Stimulated activated CD8-positive, alpha-beta memory T cell treated with anti-CD3 and anti-CD28 coated beads, Interleukin-4, amount 100 ng/mL, for 48 hours (primary cell): ENCODE results near the gene ZBTB20.
"Not testable (repeated sequence)": the region's sequence is repeated elsewhere in the genome, so short reads cannot be mapped to it uniquely, and the experiment has no call there.

Experiments
- DNase-seq: peaks from one replicate; pipeline ENCODE4 v3.0.0-alpha.2; 2020

The ZBTB20 gene

GRCh38 chr3:115147329-115148141 lies 447 bp upstream of the ZBTB20 start:
- DNase-seq: peak; percentile 94

GRCh38 chr3:115146032-115146417 lies 1.1 kb downstream of the ZBTB20 start:
- DNase-seq: peak; percentile 46

- DNase-seq: no peak
Observed at GRCh38 chr3:115141033-115141757, 5.9 kb downstream of the ZBTB20 start.

GRCh38 chr3:115139072-115139471 lies 8.0 kb downstream of the ZBTB20 start:
- DNase-seq: no peak

GRCh38 chr3:115134648-115135347 lies 12.3 kb downstream of the ZBTB20 start:
- DNase-seq: no peak

- no peak for DNase-seq
Observed at GRCh38 chr3:115127208-115127607, 19.9 kb downstream of the ZBTB20 start.

- no peak for DNase-seq
Observed at GRCh38 chr3:115120597-115120996, 26.5 kb downstream of the ZBTB20 start.

- no peak for DNase-seq
Observed at GRCh38 chr3:115113367-115113766, 33.7 kb downstream of the ZBTB20 start.

- no peak for DNase-seq
Observed at GRCh38 chr3:115111632-115112031, 35.5 kb downstream of the ZBTB20 start.

- DNase-seq: no peak
Observed at GRCh38 chr3:115110830-115111229, 36.3 kb downstream of the ZBTB20 start.

GRCh38 chr3:115110066-115110465 lies 37.0 kb downstream of the ZBTB20 start:
- DNase-seq: not testable (repeated sequence)

GRCh38 chr3:115108614-115109013 lies 38.5 kb downstream of the ZBTB20 start:
- DNase-seq: no peak

- no peak for DNase-seq
Observed at GRCh38 chr3:115102046-115102445, 45.0 kb downstream of the ZBTB20 start.

- no peak for DNase-seq
Observed at GRCh38 chr3:115100806-115101205, 46.3 kb downstream of the ZBTB20 start.

- no peak for DNase-seq
Observed at GRCh38 chr3:115099986-115100571, 47.0 kb downstream of the ZBTB20 start.

GRCh38 chr3:115099134-115099985 lies 47.7 kb downstream of the ZBTB20 start:
- no peak for DNase-seq

GRCh38 chr3:115098354-115099073 lies 48.6 kb downstream of the ZBTB20 start:
- no peak for DNase-seq

- DNase-seq: no peak
Observed at GRCh38 chr3:115095236-115095635, 51.9 kb downstream of the ZBTB20 start.

- peak; percentile 60 for DNase-seq
Observed at GRCh38 chr3:115092220-115092791, 54.8 kb downstream of the ZBTB20 start.

- DNase-seq: no peak
Observed at GRCh38 chr3:115090712-115091111, 56.4 kb downstream of the ZBTB20 start.

GRCh38 chr3:115089481-115089880 lies 57.6 kb downstream of the ZBTB20 start:
- no peak for DNase-seq
